Measurements from ENCODE around the gene BAD.

DNA sequence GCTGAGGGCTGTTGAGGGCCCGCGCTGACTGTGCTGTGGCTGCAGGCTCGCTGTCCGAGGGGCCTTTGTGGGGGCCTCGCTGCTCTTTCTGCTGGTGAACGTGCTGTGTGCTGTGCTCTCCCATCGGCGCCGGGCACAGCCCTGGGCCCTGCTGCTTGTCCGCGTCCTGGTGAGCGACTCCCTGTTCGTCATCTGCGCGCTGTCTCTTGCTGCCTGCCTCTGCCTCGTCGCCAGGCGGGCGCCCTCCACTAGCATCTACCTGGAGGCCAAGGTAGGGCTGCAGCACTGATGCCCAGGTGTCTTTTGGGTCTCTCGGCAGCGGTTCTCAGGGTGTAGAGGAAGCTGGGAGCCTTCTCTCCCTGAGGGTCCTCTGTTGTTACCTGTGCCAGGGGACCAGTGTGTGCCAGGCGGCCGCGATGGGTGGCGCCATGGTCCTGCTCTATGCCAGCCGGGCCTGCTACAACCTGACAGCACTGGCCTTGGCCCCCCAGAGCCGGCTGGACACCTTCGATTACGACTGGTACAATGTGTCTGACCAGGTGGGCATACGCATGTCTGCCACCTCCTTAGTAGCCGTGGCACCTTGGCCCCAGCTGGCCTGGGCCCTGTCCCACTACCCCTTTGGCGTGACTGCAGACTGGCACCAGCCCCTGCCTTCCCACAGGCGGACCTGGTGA lies 3.3 kb upstream of the BAD start:
- TF ChIP-seq CTCF (IDR thresholded peaks at IDR 0.05 in 8 of 11, conservative IDR thresholded peaks at IDR 0.05 in 3 of 11): no peak
- no peak for TF ChIP-seq POLR2AphosphoS5 (IDR thresholded peaks at IDR 0.05)
- no peak for TF ChIP-seq POLR2A (IDR thresholded peaks at IDR 0.05)

Data from spleen (tissue), 7 donors.